ENCODE data around the gene INMT. TPM values are rescaled to one million over a fixed set of nuclear protein-coding genes. Genes with fewer than 3 reads are reported as not detected.
"Not testable (repeated sequence)": the region's sequence is repeated elsewhere in the genome, so short reads cannot be mapped to it uniquely, and the experiment has no call there.

Gene INMT
- not detected in 2 replicates for total RNA-seq (2014; rRNA removed; shearing (Covaris generic))

GRCh38 chr7:30751696-30752273 lies at the start of gene INMT:
INMT (plus strand) TSS chr7:30752135; CDS start chr7:30752151, 16 bp downstream.
- DNase-seq (ENCODE audit: low spot score) = no peak

DNA sequence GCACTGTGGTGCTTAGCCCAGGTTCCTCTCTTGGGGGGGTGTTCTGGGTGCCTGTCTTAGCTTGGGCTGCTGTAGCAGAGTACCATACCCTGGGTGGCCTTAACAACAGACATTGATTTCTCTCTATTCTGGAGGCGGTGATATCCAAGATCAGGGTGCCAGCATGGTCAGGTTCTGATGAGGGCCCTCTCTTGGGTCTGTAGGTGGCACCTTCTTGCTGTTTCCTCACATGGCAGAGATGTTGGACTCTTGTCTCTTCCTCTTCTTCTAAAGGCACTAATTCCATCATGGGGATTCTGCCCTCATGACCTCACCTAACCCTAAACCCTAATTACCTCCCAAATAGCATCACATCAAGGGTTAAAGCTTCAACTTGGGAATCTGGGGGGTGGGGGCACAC lies 49.7 kb upstream of the INMT start:
- DNase-seq (ENCODE audit: low spot score) = peak; percentile 23

DNA sequence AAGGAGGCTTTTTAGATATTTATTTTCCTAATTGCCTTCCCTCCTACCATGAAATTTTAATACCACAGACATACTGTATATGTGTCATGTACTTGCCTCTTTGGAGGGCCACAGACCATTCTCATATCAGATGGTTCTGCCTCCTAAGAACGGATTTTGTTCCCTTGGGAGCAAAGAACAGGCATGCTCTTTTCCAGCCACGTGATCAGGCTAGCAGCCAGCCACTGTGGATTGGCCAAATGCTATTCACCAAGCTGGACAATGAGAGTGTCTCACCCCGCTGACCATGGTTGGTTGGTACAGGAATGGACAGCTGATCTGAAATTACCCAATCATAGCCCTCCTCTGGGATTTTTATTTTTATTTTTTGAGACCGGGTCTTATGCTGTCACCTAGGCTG lies 48.2 kb upstream of the INMT start:
- DNase-seq (ENCODE audit: low spot score) = no peak

DNA sequence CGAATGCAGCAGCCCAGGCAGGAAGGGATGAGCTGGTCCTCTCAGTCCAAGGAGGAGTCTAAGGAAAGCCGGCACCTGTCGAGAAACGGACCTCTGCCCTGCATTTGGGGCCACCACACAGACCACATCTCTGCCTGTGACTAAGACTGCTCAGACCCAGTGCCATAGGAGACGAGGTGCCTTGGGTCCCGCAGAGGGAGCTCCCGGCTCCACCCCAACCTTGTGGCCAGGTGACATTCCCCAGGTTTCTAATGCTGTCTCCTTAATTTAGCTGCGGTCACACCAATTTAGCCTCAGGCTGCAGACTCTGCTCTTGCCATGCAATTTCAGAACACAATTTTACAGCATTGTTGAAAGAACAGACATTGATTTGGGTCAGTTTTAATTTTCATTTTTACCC lies 46.9 kb upstream of the INMT start:
- DNase-seq (ENCODE audit: low spot score) = peak; percentile 29

GRCh38 chr7:30705596-30705995 lies 46.3 kb upstream of the INMT start:
- DNase-seq (ENCODE audit: low spot score) = no peak

DNA sequence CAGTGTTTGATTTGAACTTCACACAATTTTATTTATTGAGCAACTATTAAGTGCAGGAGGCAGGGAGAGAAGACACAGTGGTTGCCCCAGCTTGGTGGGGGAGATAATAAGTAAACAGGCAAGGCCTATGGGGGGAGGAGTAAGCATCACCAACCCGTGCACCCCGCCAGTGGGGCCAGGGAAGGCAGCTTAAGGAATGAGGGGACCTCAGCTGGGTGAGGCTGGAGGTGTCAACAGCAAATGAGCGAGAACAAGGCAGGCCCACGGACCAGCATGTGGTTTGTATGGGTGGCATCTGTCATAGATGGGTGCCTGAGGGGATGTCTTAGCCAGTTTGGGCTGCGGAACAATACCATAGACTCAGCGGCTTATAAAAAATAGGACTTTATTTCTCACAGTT lies 45.6 kb upstream of the INMT start:
- DNase-seq (ENCODE audit: low spot score) = no peak

DNA sequence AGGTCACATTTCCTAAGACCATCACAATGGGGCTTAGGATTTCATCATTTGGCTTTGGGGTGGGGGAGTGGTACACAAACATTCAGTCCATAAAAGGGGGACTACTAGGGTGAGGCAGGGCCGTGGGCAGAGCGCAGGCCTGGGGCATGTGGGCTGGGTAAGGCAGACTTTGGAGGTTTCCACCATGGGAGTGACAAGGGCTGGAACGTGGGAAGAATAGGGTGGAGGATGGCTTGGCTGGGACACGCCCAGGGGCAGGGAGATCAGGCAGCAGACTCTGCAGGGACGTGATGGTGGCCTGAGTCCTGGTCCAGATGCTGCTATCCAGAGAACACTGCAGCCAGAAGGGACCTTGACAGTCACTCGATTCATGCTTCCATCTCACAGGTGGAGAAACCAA lies 45.0 kb upstream of the INMT start:
- DNase-seq (ENCODE audit: low spot score) = no peak

GRCh38 chr7:30707391-30708357 lies 44.3 kb upstream of the INMT start:
- DNase-seq (ENCODE audit: low spot score) = no peak

DNA sequence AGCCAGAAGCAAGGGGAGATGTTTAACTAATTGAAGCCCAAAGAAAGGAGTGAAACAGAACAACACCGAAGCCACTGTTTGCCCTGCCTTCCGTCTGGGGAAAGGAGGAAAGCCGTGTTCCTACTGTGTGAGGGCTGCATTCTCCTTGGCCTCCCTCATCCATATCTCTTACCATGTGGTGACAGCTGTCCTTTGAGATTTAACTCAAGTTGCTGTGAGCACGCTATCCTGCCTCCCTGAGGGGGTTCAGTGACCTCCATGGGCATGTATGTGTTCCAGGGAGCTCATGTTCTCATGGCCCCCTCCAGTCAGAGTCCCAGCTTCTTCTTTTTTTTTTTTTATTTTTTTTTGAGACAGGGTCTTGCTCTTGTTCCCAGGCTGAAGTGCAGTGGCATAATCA lies 43.5 kb upstream of the INMT start:
- no peak for DNase-seq (ENCODE audit: low spot score)

GRCh38 chr7:30708983-30709382 lies 43.0 kb upstream of the INMT start:
- DNase-seq (ENCODE audit: low spot score) = no peak

DNA sequence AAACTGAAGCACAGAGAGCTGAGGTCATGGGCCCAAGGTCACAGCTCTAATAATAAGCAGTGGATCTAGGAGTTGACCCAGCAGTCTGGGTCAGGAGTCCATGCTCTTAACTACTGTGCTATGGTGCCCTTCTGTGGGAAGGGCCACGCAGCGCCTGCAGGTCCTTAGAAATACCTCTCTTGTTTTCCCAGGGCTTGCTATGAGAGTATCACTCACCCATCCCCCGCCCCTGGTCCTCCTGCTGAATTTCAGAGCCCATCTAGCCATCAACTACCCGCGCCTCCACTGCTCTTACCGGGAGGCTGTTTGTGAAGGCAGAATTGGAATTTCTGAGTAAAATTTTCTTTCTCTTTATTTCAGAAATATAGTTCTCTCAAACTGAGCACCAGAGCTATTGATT lies 42.4 kb upstream of the INMT start:
- DNase-seq (ENCODE audit: low spot score) = no peak

GRCh38 chr7:30710669-30711068 lies 41.3 kb upstream of the INMT start:
- peak; percentile 62 for DNase-seq (ENCODE audit: low spot score)

DNA sequence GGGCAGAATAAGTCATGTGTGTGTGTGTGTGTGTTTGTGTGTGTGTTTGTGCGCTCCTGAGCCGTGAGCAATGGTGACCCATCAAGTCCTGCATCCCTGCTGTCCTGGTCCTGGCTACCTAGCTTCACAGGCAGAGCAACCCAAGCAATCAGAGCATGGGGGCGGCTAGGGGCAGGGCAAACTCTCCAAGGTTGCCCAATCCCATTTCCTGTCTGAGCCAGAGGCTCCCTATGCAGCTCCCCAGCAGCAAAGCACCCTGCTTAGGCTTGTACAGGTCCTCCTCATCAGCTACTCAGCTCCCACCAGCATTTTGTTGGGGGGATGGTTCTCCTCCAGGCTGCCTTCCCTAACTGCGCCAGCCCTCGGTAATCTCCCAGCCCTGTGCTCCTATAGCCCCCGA lies 38.5 kb upstream of the INMT start:
- DNase-seq (ENCODE audit: low spot score) = no peak

DNA sequence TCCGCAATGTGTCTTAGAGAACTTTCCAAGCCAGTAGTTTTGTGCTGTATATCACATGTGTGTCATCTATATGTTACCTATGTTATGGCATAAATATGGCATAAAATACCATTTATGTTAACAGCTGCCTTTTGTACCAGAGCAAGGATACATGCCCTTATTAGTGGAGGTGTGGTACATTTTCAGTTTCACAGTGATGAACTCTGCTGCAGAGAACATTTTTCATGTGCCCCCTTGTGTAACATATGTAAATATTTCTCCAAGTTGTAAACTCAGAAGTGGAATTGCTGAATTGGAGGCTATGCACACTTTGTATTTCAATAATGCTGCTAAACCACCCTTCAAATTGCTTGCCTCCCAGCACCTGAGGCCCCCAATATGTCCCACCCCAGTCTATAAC lies 37.8 kb upstream of the INMT start:
- DNase-seq (ENCODE audit: low spot score) = no peak

- no peak for DNase-seq (ENCODE audit: low spot score)
Measured at GRCh38 chr7:30717181-30717580, 34.8 kb upstream of the INMT start.

DNA sequence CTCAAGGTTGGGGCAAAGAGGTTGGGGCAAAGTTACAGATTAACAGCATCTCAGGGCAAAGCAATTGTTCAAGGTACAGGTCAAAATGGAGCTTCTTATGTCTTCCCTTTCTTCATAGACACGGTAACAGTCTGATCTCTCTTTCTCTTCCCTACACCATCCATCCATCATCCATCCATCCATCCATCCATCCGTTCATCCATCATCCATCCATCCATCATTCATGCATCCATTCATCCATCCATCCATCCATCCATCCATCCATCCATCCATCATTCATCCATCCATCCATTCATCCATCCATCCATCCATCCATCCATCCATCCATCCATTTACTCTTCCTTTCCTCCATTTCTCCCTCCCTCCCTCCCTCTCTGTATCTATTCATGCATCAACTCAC lies 32.5 kb upstream of the INMT start:
- not testable (repeated sequence) for DNase-seq (ENCODE audit: low spot score)

DNA sequence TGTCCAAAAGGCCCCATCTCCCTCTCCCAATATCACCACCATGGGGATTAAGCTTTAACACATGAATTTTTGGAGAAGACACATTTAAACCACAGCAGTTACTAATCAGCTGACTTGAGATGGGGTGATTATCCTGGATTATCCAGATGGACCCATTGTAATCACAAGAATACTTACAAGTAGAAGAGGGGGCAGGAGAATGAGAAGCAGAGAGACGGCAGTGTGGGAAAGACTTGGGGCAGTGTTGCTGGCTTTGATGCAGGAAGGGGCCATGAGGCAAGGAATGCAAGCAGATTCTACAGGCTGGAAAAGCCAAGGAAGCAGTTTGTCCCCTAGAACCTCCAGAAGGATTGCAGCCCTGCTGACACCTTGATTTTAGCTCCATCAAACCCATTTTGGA lies 30.7 kb upstream of the INMT start:
- no peak for DNase-seq (ENCODE audit: low spot score)

DNA sequence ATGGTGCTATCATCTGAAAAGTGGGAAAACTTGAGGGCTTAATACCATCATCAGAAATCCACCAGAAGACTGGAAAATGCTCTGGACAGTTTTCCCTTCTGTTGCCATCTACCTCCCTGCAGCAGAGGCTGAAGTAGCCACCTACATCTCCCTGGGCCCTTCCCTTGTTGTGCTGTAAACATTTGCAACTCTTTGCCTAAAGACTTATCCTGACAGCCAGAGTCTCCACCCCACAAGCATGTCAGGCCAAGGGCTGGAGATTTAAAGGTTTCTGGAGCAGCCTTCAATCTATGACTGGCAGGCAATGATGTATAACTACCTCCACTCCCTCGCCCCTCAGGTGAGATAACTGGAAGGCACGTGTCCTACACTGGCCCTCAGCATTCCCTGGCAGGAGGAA lies 29.7 kb upstream of the INMT start:
- no peak for DNase-seq (ENCODE audit: low spot score)

DNA sequence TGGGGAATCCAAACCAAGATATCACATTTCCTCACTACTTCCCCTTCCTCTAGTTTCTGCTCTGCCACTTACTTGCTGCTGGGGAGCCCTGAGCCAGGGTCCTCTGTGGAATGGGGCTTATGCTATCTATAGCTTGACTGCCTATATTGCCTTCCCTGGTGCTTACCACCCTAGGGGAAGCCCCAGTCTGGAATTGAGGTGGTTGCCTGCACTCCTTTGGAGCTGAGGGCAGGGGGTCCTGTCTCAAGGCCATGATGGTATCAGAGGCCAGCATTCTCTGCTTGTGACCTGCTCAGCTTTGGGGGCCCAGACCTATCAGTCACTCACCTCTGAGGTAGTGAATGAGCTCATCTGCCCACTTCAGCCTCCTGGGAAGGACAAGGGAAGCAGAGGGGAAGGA lies 29.3 kb upstream of the INMT start:
- no peak for DNase-seq (ENCODE audit: low spot score)

DNA sequence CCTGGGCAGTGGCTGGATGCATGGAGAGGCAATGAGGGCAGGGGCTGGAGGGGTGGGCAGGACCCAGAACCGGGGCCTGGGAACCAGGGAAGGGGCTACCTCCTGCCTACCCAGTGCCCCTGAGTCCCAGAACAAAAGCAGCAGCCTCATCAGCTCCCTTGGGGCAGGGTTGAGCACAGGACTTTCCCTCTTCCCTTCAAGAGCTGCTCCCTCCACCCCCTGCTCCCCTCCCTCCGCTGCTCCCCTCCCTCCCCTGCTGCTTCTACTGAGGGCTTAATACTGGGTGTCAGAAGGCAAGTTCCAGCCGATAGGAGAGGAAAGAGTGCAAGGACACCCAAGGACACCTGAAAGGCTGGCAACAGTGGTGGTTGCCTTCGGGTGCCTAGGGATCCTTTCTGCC lies 28.2 kb upstream of the INMT start:
- DNase-seq (ENCODE audit: low spot score) = no peak

DNA sequence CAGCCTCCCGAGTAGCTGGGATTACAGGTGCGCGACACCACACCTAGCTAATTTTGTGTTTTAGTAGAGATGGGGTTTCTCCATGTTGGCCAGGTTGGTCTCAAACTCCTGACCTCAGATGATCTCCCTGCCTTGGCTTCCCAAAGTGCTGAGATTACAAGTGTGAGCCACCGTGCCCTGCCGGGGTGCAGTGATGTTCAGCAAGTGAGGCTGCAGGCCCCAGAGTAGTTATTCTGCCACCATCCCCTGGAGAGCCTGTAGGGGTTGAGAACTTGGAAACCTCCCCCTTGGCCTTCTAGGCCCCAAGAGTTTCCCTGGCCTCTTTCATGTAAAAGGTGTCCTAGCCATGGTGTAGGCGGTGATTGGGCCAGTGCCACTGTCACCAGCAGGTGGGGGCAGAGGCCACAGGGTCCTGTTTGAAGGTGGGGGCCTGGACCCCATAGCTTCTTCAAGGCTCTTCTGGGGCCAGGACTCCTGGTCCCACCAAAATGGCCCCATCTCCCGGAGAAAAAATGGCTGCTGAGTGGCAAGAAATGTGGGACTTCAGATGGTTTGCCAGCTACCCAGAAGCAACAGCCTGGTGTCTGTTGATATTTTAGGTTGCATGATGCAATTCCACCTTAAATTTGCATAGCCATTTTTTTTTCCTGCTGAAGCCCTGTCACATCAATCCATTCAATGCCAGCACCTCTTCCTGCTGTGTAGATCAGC lies 25.5 kb upstream of the INMT start:
- DNase-seq (ENCODE audit: low spot score) = no peak
